Measurements from ENCODE around the gene UNC5C. TPM values are rescaled to one million over a fixed set of nuclear protein-coding genes. Genes with fewer than 3 reads are reported as not detected.

The UNC5C gene
- total RNA-seq, 4 donors from 2014 or later: 2.2 to 19.0 (median 2.5) TPM

DNA sequence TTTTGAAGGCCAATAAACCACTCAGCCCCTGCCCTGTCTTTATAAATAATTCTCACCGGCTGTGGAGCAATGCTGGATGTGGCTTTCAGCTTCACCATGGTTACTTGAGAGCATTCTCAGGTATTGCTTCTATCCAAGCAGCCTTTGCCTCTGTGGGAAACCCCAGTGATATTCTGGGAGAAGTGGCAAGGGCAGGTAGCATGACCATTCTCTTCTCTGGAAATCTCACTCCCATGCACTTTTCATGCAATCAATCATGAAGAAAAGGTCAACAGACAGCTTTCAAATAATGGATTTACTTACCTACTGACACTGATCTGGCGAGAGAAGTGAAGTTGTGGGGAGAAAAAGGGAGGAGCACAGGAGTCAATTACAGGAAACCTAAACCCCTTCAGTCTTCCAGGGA lies 49.5 kb downstream of the UNC5C start:
- DNase-seq: no peak
- Histone ChIP-seq H3K4me1 (no peaks in the 10 kb centered on the region), H3K27me3 (no peaks in the 10 kb centered on the region), H3K27ac (no peak overlapping the region), H3K4me3 (no peak overlapping the region), H3K9me3 (no peaks in the 10 kb centered on the region), H3K36me3 (no peaks in the 10 kb centered on the region)
- no peak for TF ChIP-seq POLR2A (IDR thresholded peaks at IDR 0.05)
- TF ChIP-seq, protein P1, sequence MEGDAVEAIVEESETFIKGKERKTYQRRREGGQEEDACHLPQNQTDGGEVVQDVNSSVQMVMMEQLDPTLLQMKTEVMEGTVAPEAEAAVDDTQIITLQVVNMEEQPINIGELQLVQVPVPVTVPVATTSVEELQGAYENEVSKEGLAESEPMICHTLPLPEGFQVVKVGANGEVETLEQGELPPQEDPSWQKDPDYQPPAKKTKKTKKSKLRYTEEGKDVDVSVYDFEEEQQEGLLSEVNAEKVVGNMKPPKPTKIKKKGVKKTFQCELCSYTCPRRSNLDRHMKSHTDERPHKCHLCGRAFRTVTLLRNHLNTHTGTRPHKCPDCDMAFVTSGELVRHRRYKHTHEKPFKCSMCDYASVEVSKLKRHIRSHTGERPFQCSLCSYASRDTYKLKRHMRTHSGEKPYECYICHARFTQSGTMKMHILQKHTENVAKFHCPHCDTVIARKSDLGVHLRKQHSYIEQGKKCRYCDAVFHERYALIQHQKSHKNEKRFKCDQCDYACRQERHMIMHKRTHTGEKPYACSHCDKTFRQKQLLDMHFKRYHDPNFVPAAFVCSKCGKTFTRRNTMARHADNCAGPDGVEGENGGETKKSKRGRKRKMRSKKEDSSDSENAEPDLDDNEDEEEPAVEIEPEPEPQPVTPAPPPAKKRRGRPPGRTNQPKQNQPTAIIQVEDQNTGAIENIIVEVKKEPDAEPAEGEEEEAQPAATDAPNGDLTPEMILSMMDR (IDR thresholded peaks at IDR 0.05): no peak

DNA sequence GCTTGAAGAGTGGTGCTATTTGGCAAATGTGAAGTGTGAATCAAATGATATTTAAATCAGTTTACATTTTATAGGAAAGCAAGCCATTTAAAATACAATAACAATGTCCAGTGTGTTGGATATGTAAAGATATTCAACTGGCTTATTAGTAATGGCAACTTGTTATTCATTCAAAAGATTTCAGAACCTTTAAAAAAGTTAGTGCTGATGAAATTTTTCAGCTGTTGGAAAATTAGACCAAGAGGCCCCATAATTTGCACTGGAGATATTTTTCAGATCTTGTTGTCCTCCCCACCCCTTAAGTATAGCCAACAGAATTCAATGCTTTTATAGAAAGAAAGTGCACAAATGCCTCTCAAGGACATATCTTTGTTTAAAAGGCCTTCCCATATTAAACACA lies 54.6 kb downstream of the UNC5C start:
- H3K36me3 ChIP-seq: no peaks in the 10 kb centered on the region
- no peak overlapping the region for H3K4me3 ChIP-seq
- TF ChIP-seq POLR2A (IDR thresholded peaks at IDR 0.05): no peak
- TF ChIP-seq, protein P1 (IDR thresholded peaks at IDR 0.05): no peak
- H3K27me3 ChIP-seq: no peaks in the 10 kb centered on the region
- H3K27ac ChIP-seq: no peak overlapping the region
- H3K9me3 ChIP-seq: no peaks in the 10 kb centered on the region
- no peak for DNase-seq
- no peaks in the 10 kb centered on the region for H3K4me1 ChIP-seq

DNA sequence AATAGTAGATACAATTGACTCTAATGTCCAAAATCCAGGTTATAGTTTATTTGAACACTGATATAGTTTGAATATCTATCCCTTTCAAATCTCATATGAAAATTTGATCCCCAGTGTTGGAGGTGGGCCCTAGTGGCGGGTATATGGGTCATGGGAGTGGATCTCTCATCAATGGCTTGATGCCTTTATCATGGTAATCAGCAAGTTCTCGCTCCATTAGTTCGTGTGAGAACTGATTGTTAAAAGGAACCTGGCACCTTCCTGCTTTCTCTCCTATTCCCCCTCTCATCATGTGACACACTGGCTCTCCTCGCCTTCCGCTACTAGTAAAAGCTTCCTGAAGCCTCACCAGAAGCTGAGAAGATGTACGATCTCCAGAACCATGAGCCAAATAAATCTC lies 70.1 kb downstream of the UNC5C start:
- H3K27ac ChIP-seq: no peak overlapping the region
- no peak overlapping the region for H3K4me3 ChIP-seq
- no peak for DNase-seq
- no peaks in the 10 kb centered on the region for H3K36me3 ChIP-seq
- no peaks in the 10 kb centered on the region for H3K27me3 ChIP-seq
- TF ChIP-seq, protein P1 (IDR thresholded peaks at IDR 0.05): no peak
- TF ChIP-seq POLR2A (IDR thresholded peaks at IDR 0.05): no peak
- H3K4me1 ChIP-seq: no peaks in the 10 kb centered on the region
- H3K9me3 ChIP-seq: no peaks in the 10 kb centered on the region

DNA sequence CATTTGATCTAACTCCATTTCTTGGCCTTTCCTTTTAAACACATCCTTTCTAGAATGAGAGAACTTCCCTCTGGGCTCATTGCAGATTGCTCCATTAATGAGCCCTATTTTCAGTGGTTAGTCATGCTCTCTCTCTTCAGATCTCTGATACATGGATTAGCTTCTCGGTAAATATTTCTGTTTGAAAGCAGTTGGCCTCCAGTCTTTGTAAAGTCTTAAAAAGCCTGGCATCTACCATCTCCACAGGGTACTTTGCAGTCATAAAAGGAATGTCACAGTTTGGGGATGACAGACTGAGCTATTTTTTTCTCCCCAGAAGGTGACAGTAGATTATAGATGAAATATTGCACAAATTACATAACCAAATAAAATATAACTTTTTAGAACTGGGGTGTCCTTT lies 72.7 kb downstream of the UNC5C start:
- no peaks in the 10 kb centered on the region for H3K36me3 ChIP-seq
- no peak overlapping the region for H3K4me3 ChIP-seq
- DNase-seq: no peak
- H3K4me1 ChIP-seq: no peaks in the 10 kb centered on the region
- no peak overlapping the region for H3K27ac ChIP-seq
- H3K27me3 ChIP-seq: no peaks in the 10 kb centered on the region
- H3K9me3 ChIP-seq: no peaks in the 10 kb centered on the region
- TF ChIP-seq, protein P1 (IDR thresholded peaks at IDR 0.05): no peak
- no peak for TF ChIP-seq POLR2A (IDR thresholded peaks at IDR 0.05)

DNA sequence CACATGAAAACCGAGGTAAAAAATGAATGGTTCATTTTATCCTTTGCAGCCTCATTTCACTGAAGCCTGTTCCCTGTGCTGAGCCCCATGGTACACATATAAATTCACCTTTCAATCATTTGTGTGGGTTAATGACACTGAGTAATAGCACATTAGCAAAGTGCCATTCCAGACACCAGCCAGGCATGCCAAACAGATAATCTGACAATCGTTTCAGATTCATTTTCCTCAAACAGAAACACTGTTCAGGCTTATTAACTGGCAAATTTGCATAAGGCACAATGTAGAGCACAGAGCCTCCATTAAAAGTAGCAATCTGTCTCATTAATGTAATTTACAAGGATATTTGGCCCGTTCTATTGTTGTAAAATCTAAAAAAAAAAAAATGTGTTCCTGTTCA lies 76.2 kb downstream of the UNC5C start:
- DNase-seq: no peak
- TF ChIP-seq, protein P1 (IDR thresholded peaks at IDR 0.05): no peak
- no peak for TF ChIP-seq POLR2A (IDR thresholded peaks at IDR 0.05)

DNA sequence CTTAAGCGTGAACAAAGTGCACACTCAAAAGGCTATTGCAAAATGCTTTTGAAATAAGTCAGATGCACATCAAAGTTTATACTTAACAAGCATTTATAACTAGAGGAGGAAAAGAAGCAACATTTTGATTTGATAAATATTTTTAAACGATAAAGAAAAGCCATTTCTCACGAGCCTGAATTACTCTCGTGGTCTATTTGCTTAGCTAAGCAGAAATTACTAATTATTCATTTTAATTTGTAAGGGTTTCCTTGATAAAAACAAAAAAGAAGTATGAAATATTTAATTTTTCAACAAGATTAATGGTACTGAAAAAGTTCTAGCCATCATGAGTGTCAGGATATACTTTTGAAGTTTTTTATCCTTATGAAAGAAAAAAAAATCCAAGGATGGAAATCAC lies 78.2 kb downstream of the UNC5C start:
- no peak for TF ChIP-seq POLR2A (IDR thresholded peaks at IDR 0.05)
- TF ChIP-seq, protein P1 (IDR thresholded peaks at IDR 0.05): no peak
- no peaks in the 10 kb centered on the region for H3K27me3 ChIP-seq
- H3K27ac ChIP-seq: no peak overlapping the region
- no peaks in the 10 kb centered on the region for H3K9me3 ChIP-seq
- no peaks in the 10 kb centered on the region for H3K36me3 ChIP-seq
- no peak overlapping the region for H3K4me3 ChIP-seq
- no peak for DNase-seq
- no peaks in the 10 kb centered on the region for H3K4me1 ChIP-seq

More for the DNA sequence above, 76.2 kb downstream of the UNC5C start:
- no peaks in the 10 kb centered on the region for H3K27me3 ChIP-seq
- no peaks in the 10 kb centered on the region for H3K36me3 ChIP-seq
- H3K9me3 ChIP-seq: no peaks in the 10 kb centered on the region
- no peak overlapping the region for H3K4me3 ChIP-seq
- no peak overlapping the region for H3K27ac ChIP-seq
- H3K4me1 ChIP-seq: no peaks in the 10 kb centered on the region
